Subcutaneous adipose tissue (tissue), 4 donors: ENCODE measurements around the gene TFR2. TPM values are rescaled to one million over a fixed set of nuclear protein-coding genes. Genes with fewer than 3 reads are reported as not detected.

ENCODE experiments used
- total RNA-seq, 4 donors: library from RNA; depleted of rRNA; stranded (reverse); fragments of >200 nt; gene quantifications; one replicate each; pipeline ENCODE4 v1.1.0, GENCODE V29; 2016
- TF ChIP-seq, protein P1 (sequence below): fragments of 450-650 bp; IDR thresholded peaks from one replicate; pipeline ENCODE4 v1.5.1; 2016; ENCODE audit warnings: low read depth, mild to moderate bottlenecking, control low read depth, antibody characterized with exemption, moderate library complexity

The TFR2 gene
- total RNA-seq, 4 donors from 2014 or later = 0.49 to 0.94 (median 0.88) TPM; not detected in 1

DNA sequence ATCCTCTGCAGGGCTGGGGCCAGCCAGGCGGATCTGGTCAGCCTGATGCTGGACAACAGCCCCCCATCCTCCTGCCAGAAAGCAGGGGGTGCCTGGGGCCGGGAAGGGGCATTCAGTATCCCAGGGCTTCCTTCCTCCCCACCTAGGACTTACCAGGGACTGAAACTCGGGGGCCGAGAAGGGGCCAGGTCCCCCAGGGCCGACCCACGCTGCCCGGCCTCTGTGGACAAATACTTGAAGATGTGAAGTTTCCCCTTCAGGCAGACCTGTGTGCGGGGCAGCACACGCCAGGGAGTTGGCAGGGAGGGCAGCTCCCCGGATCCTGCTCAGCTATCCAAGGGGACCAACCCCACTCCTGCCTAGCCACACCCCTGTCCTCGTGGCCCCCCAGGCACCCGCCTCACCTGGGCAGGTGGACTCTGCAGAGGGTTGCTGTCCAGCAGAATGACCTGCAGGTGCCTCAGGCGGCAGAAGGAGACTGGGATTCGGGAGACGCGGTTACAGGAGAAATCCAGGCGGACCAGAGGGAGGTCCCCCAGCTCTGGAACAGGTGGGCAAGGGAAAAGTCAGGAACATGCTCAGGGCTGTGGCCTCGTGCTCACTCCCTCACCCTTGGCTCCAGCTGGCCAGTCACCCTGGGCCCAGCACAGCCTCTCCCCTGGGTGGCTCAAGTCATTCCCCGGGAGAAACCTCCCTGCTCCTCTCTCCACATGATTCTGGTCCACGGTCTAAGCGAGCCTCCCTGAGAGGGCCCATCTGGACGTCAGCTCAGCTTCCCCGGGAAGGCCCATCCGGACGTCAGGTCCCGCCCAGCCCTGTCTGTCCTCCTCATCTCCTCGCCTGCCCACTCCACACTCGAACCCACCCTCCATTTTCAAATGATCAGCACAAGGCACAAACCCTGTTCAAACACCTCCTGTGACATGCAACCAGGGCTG is 62.8 kb downstream of the TFR2 start:
- TF ChIP-seq, protein P1, sequence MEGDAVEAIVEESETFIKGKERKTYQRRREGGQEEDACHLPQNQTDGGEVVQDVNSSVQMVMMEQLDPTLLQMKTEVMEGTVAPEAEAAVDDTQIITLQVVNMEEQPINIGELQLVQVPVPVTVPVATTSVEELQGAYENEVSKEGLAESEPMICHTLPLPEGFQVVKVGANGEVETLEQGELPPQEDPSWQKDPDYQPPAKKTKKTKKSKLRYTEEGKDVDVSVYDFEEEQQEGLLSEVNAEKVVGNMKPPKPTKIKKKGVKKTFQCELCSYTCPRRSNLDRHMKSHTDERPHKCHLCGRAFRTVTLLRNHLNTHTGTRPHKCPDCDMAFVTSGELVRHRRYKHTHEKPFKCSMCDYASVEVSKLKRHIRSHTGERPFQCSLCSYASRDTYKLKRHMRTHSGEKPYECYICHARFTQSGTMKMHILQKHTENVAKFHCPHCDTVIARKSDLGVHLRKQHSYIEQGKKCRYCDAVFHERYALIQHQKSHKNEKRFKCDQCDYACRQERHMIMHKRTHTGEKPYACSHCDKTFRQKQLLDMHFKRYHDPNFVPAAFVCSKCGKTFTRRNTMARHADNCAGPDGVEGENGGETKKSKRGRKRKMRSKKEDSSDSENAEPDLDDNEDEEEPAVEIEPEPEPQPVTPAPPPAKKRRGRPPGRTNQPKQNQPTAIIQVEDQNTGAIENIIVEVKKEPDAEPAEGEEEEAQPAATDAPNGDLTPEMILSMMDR = no peak

GRCh38 chr7:100577507-100577906 is 63.8 kb downstream of the TFR2 start:
- TF ChIP-seq, protein P1 = no peak

DNA sequence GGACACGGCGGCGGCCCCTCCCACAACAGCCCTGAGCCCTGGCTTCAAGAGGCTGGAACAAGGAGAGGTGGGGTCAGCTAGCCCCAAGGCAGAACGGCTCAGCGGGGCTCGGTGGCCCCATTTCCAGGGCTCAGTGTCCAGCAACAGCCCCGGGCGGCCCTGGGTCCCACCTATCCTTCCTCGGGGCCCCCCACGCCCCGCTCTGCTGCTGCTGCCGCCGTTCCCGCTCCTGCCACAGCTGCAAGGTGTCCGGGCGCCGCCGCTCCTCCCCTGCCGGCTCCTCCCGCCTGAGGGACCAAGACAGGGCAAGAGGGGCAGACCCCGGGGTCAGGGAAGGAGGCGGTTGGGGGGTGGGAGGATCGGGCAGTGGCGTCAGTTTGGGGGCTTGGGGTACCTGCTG is 64.2 kb downstream of the TFR2 start:
- TF ChIP-seq, protein P1 = no peak

GRCh38 chr7:100576384-100576993 is 64.9 kb downstream of the TFR2 start:
- TF ChIP-seq, protein P1 = no peak

DNA sequence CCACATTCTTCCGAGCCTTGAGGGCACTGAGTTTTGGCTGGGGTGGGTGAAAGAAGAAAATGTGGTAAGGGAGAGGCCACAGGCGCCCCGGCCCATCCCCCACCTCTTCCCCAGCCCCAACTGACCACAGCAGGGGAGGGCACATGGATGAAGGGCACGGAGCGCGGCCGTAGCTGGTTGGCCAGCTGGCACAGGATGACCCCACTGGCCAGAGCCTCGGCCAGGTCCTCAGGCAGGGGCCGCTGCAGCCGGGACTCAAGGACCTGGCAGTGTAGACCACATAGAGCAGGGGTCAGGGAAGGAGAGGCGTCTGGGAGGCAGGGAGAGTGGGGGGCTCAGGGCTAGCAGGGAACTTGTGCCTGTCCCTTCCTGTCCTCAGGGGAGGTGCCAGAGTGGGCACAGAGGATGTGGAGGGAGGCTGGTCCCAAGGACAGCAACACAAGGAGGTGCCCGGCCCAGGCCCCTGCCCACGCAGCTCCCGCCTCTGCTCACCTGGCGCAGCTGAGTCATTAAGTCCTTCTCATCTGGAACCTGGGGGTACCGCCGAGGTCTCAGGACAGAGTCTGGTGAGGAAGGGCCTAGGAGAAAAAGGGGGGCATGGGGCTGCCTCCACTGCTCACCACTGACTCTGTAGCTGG is 65.5 kb downstream of the TFR2 start:
- TF ChIP-seq, protein P1 = no peak

DNA sequence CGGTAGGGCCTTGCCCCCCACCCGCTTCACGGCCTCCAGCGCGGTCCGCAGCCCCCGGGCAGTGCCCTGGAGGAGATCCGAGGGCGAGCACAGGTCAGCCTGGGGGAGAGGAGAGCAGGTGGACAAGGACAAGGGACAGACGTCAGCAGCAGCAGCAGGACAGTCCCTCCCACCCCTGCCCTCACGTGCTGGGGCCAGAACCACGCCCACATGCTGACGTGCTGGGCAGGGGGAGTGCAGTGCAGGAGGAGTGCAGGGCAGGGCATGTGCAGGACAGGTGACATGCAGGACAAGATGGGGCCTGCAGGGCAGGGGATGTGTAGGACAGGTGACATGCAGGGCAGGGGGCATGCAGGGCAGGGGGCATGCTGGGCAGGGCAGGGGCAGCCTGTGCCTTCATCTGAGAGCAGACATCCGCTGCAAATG is 66.1 kb downstream of the TFR2 start:
- TF ChIP-seq, protein P1 = no peak
